ENCODE data around the gene HNRNPA2B1. TPM values are rescaled to one million over a fixed set of nuclear protein-coding genes. Genes with fewer than 3 reads are reported as not detected.
"Not testable (repeated sequence)": the region's sequence is repeated elsewhere in the genome, so short reads cannot be mapped to it uniquely, and the experiment has no call there.

Gene HNRNPA2B1
- total RNA-seq, 1 donor from 2014 or later: 430 TPM

DNA sequence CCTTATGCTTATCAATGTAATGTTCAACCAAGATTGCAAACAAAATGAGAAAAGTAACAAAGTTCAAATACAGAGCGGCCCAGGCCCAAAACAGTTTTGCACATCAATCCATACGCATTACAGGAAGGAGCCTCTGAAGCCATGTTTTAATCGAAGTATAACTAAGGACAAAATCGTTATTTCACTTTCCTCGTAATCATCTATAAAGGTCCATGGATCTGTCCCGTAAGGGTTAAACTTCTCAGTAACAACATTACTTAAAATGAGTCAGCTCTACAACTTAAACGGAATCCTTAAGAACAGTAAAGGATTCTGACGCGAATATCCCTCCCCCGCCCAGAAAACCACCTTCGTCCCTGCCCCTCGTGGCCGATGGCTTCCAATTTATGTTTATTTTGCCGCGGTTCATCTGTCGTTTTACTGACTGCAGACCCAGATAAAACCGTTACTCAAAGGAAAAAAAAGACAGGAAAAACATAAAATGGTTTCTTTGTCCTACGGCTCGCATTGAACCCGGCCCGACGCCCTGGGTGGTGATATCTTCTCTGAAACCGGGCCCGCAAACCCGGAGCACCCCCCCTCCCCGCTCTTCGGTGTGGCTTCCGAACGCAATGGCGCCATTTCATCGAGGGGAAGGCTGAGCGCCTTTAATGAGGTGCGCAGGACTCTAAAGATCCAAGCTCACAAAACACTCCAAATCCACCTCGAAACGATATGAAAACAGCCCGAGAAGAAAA is 1.1 kb downstream of the HNRNPA2B1 start:
- peak; percentile 73 for DNase-seq
- peak; percentile 34 for ATAC-seq
- intact Hi-C loops (cut with micrococcal nuclease): no loop called here

DNA sequence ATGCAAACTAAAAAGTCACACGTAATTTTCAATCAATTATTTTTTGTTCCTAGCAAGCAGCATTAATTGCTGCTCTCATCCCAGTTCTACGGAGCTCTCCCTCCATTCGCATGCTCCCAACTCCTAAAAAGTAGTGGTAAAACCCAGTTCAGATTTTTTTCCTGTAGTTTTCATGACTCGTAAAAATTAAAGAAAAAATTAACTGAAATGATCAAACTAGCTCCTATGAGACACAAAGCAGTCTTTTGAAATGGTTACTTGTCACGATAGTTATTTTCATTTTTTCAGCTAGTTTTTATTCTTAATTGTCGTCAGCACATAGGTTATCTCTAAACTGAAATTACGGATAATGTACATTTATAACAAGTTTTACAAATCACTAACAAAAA is 1.8 kb downstream of the HNRNPA2B1 start:
- ATAC-seq (no peak), DNase-seq (no peak)
- intact Hi-C loops (cut with micrococcal nuclease): no loop called here

DNA sequence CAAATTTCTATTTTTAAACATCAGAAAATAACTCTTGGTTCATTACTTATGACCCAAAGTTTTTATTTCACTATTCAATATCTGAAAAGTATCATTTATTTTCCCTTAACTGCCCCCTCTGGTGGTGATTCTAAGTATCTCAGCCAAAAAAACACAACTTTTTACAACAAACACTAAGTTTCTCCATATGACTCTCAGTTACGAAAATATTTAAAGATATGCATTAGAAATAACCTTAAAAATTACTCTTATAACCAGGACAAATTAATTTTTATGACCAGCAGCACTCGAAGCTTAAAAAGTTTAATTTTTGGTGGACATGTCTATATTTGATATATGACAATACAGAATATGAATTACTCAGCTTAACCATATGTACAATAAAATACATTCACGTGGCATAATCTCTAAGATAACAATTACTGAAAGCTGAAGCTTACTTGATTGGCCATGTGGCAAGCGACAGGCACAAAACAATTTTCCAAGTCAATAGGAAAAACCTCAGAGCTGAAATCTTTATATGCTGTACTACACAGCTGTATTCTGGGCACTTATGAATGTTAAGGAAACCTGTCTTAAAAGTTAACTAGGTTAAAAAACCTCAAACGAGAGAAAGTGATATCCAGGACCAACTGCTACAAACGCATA is 2.3 kb downstream of the HNRNPA2B1 start:
- intact Hi-C loops (cut with micrococcal nuclease): no loop called here

DNA sequence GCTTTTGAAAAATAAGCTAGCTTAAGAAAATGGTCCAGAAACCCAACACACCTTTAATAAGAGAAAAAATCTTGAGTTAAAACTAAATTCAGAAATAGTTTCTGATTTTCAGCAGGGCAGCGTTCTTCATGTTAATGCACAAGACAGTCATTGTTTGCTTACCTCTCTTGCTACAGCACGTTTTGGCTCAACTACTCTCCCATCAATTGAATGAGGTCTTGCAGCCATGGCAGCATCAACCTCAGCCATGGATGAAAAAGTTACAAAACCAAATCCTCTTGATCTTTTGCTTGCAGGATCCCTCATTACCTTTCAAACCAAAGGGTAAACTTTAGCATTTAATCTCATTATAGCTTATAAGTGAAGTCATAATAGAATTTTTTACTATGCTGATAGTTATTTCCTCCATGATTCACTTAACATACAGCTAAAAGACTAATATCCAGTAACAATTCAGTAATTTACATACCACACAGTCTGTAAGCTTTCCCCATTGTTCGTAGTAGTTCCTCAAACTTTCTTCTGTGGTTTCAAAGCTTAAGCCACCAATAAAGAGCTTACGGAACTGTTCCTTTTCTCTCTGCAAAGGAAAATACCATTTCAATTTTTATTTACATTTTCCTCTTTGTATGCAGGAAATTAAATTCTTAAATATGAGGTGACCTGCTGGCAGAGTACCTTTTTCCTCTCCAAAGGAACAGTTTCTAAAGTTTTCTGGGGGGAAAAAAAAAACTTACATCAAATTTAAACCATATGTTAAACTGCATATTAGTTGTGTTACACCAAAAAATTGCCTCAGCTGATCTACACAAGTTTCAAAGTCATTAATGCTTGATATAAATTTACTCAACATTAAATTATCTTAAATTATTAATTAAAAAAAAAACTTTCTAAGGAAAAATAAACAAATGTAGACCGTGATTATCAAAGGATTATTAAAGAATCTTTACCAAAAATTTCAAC is 3.1 kb downstream of the HNRNPA2B1 start:
- intact Hi-C loops (cut with micrococcal nuclease): no loop called here
- no peak for DNase-seq
- no peak for ATAC-seq

More for the DNA sequence above, 2.3 kb downstream of the HNRNPA2B1 start:
- ATAC-seq (no peak), DNase-seq (no peak)

DNA sequence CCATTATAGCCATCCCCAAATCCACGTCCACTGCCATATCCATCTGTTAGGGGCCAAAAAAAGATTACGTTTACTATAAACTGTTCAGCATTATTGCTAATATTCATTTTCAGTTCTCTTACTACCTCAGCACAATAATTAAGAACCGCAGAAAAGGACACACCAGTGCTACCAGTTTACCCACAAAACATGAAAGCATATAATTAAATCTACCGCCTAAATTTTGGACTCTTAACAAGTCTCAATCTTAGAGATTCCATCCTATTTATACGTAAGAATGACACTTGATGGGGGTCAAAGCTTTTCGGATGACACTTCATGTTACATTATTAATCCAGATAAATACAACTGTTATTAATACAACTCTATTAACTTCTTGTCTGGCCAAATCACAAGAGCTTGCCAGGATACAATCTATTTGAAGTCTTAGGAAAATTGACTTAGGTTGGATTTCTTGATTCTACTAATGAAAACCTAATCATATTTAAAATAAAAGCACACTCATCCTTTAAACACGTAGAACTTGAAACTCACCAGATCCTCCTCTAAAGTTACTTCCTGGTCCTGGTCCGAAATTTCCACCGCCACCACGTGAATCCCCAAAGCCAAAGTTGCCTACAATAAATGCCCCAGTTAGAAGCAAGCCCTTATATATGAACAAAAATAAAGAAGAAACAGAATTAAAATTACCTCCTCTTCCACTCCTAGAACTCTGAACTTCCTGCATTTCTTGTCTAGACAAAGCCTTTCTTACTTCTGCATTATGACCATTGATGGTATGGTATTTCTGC is 4.5 kb downstream of the HNRNPA2B1 start:
- DNase-seq (no peak), ATAC-seq (no peak)
- intact Hi-C loops (cut with micrococcal nuclease): no loop called here

DNA sequence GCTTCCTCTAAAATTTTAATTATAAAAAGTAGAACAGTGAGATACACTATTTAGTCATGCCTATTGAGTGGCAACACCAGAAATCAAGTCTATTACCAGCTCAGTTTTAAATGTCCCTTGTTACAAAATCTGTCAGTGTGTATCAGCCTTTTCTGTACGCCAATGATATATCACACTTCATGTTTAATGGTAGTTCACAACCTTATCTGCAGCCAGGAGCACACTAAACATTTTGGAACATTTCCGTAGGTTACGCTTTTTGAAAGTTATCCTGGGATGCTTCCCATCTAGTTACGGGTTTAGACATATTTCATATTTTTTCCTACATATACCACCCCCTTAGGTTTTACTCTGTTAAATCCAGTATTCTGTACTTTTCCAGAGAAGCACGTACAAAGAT is 5.4 kb downstream of the HNRNPA2B1 start:
- intact Hi-C loops (cut with micrococcal nuclease): no loop called here
- ATAC-seq (no peak), DNase-seq (no peak)

DNA sequence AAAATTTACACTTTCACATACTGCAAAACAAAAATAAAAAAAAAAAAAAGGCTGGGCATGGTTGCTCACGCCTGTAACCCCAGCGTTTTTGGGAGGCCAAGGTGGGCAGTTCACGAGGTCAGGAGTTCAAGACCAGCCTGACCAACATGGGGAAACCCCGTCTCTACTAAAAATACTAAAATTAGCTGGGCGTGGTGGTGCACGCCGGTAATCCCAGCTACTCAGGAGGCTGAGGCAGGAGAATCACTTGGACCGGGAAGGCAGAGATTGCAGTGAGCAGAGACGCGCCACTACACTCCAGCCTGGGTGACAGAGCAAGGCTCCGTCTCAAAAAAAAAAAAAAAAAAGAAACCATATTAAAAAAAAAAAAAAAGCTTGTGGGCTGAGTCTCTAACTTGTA is 5.8 kb downstream of the HNRNPA2B1 start:
- intact Hi-C loops (cut with micrococcal nuclease); ATAC-seq; DNase-seq: not testable (repeated sequence)

DNA sequence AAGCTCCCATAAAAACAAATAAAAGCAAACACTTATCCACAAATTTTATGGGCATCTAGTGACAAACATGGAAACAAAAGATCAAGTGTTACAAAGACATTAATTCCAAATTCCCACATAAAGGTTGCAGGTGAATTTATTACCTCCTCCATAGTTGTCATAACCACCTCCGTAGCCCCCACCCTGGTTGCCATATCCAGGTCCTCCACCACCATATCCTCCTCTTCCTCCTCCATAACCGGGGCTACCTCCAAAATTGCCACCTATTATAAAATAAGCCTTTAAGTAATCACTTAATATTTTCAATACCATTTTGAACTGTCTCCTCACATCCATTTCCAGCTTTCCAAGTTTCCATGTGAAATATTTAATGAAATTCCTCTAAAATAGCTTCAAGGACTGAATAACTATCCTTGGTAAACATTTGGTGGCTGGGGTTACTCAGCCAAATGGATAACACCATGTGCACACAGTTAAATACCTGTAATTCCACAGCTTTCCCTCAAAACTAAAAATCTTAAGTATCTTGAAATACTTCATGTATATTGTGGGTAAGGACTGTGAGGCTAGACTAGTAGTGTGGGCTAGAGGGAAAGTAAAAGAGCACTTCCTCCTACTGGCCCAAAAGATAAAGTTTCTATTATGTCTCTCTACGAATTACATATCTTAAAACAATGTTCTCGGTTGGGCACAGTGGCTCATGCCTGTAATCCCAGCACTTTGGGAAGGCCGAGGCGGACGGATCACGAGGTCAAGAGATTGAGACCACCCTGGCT is 6.9 kb downstream of the HNRNPA2B1 start:
- intact Hi-C loops (cut with micrococcal nuclease): no loop called here
- no peak for ATAC-seq
- no peak for DNase-seq

DNA sequence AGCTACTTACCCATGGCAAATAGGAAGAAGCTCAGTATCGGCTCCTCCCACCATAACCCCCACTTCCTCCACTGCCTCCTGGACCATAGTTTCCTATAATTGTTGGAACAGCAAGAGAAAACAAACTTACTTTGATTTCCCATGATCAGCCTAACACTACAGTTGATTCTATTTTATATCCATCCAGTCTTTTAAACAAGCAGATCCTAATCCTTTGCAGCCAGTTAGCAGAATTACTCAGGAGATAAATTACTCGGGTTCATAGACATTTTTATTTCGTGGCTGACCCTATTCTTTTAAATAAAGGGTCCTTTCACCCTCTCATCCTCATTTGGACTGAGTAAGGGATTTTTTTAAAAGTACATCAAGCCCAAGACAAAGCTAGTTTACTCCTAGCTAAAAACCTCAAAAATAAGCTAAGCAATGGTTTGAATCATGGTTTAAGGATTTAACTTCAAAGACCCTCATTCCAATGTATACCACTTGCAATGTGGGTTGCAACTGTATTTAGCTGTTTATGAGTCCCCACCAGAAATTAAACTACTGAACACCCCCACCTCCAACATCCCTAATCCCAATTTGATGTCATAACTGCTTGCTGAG is 8.0 kb downstream of the HNRNPA2B1 start:
- DNase-seq (no peak), ATAC-seq (no peak)
- intact Hi-C loops (cut with micrococcal nuclease): no loop called here

DNA sequence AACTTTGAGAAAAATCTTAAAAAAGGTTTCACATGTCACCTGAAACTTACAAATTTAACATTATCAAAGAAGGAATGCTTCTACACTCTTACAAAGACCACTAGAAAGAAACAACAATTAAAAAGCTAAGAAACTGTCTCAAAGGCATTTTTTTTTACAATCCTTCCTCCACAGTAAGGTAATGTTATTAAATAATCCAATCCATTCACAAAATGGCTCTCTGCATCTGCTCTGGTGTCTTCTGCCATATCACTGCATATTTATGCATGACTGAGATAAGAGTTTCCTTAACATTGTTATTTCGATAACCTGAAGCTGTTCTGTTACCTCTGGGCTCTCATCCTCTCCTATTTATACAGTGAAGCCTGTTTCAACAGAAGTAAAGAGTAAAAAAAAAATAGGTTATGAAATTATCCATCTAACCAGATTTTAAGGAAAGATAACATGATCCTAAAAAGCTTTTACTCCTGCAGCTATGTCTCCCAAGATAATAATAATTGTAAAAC is 8.5 kb downstream of the HNRNPA2B1 start:
- ATAC-seq: no peak
- no peak for DNase-seq
- intact Hi-C loops (cut with micrococcal nuclease): no loop called here

DNA sequence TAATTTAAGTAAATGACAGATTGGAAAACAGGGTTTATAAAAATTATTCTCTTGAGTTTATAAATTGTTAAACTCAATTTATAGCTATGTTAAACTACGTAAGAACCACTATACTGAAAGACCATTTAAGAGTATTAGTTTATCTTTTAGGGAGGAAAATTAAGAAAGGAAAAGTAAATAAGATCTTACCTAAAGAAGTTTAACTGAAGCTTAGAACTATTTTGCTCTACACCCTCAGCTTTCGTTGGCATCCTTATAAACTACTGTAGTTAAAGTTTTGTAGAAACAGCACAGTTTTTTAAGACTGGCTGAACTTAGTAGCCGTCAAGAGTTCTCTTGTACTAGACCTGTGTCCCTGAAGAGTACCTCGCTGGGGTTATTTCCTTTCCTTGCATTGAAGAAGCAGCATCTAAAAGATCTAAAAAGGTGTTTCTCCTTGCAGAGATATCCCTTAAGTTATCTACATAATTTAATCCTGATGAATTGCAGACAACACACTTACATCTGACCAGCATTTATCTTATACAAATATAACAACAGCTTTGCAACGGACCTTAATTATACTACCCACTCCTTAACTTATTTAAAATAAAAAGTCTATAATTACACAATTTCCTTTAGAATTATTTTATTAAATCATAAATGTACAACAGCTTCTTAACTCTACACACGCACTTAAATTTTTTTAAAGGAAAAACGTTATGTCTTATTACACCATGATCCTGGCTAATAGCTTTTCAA is 9.1 kb downstream of the HNRNPA2B1 start:
- no peak for ATAC-seq
- intact Hi-C loops (cut with micrococcal nuclease): no loop called here
- DNase-seq: no peak

DNA sequence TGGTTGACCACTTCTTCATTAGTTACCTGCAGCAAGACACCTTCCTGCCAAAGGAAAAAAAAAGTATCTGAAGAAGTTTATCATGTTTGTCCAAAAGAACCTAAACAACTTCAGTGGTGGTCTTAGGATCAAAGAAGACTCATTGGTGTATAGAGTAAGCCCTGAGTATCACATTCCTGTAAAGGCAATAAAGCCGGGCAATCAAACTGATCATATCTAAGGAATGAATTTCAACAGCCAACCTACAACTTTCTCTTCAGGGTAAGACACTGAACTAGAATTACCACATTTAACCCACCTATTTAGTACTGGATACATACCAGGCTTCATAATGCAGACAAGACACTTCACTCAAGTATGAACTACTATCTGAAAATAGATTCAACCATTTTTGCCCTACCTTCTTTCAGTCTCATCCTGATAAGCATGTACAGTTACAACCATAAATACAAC is 10.1 kb downstream of the HNRNPA2B1 start:
- intact Hi-C loops (cut with micrococcal nuclease): no loop called here
- DNase-seq (no peak), ATAC-seq (no peak)

DNA sequence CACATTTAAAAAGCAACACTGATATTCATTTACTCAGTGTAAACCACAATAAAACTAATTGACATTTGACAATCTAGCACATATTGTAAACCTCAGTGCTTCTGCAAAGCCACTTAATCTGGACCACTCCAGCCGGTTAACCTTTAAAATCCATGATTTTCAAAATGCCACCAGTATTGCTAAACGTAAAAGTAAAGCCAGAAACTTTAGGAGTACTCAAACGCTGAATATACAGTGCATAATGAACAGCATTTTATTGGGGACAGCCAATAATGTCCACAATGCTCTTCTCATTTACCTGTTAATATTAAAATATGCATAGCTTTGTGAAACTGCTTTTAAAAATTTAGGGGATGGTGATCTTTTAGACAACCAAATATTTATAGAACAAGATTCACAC is 10.8 kb downstream of the HNRNPA2B1 start:
- DNase-seq (no peak), ATAC-seq (no peak)
- intact Hi-C loops (cut with micrococcal nuclease): no loop called here

DNA sequence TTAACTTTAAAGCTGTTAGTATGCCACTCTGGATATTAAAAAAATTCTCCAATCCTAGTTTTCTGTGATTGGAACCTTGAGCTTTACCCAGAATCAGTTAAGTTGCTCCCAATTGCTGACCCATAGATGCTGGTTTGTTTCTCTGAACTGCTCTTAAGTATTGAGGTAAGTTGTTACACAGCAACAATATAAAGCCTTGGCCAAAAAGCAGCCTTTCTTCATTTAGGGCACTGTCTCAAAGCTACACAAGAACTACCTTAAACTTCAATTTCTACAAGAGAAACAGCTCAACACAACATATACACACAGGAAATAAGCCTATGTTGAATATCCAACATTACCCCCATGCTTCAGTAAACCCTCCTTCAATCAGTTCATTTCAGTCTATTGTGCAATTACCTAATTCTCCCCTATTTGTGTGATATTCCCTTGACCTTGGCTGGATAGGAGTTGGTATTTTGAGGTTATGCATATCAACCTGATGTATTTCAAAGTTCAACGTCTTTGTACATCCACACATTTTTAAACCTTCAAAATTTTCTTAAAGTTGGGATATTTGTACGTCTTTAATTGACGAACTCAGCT is 11.5 kb downstream of the HNRNPA2B1 start:
- ATAC-seq: no peak
- intact Hi-C loops (cut with micrococcal nuclease): no loop called here
- DNase-seq: no peak

DNA sequence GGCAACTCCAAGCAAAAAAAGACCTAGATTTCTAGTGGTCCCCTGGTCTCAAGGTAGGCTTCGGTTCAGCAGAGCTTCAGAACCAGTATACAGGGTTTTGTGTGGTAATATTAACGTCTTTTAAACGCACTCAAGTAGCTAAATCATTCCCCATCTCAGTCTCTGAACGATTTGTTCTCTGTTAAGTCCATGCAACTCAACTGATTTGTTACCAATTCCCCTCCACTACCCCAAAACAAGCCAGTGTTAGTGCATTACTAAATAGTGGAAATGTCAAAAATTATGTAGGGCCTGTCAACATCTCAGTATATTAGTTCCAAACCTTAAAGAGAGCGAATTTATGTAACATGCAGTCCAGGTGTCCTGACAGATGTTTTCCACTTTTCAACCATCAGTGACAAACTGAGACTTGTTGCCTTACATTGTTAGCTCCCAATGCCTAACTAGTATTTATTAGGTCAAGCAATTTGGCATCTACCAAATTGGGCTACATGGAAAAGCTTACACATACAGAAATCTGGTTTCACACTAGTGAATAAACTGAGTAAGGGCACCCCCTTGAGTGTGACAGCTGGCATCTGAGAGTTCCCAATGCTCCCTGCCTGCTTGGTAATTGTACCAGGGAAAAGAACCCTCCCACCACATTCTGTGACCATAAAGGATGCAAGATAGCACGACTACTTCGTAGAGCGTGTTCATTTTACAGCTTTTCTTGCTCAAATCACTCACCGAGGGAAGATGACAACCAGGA is 12.2 kb downstream of the HNRNPA2B1 start:
- DNase-seq (no peak), ATAC-seq (no peak)
- intact Hi-C loops (cut with micrococcal nuclease): no loop called here
